ENCODE results near the gene ATP6AP1.
A peak's percentile ranks its signal among the peaks of the same experiment; 100 is the strongest.

Gene ATP6AP1

DNA sequence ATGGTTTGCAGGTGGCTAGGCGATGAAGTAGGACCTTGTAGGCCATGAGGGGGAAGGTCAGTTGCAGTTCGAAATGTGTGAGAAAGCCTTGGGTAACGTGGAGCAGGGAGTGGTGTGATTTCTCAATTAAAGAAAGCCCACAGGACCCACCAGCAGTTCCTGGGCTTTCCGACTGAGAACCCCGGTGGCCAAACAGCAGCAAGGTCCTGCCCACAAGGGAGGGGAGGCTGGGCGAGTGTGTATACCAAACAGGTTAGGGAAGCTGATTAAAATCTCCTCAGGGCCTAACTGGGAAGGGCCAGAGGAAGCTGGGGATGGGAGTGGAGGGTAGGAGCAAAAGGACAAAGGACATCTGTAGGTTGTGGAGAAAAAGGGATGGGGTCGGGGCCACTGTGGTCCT lies 2.4 kb downstream of the ATP6AP1 start:
- no peak for DNase-seq (ENCODE audit: low read depth)

DNA sequence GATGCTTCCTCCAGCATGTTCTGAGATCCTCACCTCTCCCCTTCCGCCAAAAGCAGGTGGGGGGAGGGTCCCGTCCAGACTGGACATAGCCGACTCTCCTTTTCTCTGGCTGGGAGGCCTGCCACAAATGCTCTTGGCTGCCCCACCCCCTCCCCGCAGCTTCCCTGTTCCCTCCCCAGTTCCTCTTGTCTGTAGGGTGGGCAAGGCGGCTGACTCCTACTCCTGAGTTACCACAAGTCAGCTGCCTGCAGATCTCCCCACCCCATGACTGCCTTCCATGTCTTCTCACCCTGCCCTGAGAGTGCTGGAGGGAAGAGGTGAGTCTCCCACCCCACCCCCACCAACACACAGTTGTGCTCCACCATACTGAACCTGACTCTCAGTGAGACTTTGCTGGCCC lies 2.9 kb downstream of the ATP6AP1 start:
- no peak for DNase-seq (ENCODE audit: low read depth)

DNA sequence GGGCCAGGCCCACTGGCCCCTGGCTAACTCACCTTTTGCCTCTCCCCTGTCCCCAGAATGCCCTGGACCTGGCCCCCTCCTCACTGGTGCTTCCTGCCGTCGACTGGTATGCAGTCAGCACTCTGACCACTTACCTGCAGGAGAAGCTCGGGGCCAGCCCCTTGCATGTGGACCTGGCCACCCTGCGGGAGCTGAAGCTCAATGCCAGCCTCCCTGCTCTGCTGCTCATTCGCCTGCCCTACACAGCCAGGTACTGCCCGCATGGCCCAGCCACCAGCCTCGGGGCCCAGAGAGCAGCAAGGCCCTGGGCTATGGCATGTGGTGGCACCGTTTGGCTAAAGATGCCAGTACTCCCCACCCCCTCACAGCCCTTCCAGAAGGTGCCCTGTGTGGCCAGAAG lies 3.7 kb downstream of the ATP6AP1 start:
- no peak for DNase-seq (ENCODE audit: low read depth)

DNA sequence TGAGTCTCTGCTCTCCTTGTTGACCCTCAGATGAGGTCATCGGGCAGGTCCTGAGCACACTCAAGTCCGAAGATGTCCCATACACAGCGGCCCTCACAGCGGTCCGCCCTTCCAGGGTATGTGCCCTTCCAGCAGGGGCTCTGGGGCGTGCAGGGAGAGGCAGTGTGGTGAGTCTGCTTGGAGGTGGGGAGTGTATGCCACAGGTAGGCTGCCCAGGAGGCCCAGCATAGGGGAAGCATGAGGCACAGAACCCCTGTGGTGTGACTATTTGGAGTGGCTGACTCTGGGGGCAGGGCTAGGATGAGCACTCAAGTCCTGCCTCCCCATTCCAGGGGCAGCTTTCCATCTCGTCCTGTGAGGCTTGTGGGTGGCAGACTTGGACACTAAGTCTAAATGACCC lies 5.1 kb downstream of the ATP6AP1 start:
- DNase-seq (ENCODE audit: low read depth) = no peak

DNA sequence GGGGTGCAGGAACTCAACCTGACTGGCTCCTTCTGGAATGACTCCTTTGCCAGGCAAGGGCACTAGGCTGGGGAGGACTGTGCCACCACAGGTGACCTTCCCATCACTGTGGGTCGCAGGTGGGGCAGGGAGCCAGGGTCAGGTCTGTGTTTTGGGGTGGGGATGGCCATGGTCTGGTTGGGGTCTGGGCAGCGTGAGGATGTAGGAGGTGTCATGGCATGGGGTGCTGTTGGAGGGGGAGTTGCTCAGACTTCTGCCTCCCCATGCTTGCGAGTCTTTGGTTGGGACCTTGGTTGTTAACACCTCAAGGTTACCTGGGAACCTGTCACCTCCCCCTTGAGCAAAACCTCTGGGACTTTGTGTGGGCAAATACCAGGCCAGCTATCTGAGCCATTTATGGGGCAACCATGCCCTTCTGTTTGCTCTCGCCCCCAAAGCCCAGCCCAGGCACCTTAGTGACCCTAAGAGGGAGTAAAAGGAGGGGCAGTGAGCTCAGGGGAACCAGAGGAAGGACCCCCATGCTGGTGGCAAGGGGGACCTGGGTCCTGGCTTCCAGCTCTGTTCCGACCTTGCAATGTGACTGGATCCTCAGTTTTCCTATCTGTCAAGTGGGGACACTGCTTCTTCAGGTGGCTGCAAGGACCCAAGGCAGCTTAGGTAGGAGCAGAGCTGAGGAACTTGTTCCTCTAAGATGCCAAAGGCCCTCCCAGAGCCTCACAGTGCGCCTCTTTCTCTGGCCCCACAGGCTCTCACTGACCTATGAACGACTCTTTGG lies 6.1 kb downstream of the ATP6AP1 start:
- no peak for DNase-seq (ENCODE audit: low read depth)

DNA sequence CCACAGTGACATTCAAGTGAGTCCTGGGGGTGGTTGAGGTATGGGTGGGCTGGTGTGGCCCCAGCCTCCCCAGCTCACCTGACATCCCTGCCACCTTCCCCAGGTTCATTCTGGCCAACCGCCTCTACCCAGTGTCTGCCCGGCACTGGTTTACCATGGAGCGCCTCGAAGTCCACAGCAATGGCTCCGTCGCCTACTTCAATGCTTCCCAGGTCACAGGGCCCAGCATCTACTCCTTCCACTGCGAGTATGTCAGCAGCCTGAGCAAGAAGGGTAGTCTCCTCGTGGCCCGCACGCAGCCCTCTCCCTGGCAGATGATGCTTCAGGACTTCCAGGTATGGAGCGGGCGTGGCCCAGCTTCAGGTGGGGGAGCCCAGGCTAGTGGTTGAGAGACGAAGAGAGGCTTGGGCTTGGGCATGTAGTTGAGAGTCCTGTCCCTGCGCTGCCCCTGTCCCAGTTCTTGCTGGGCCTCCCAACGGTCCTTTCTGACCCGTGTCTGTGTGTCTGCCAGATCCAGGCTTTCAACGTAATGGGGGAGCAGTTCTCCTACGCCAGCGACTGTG lies 6.8 kb downstream of the ATP6AP1 start:
- no peak for DNase-seq (ENCODE audit: low read depth)

DNA sequence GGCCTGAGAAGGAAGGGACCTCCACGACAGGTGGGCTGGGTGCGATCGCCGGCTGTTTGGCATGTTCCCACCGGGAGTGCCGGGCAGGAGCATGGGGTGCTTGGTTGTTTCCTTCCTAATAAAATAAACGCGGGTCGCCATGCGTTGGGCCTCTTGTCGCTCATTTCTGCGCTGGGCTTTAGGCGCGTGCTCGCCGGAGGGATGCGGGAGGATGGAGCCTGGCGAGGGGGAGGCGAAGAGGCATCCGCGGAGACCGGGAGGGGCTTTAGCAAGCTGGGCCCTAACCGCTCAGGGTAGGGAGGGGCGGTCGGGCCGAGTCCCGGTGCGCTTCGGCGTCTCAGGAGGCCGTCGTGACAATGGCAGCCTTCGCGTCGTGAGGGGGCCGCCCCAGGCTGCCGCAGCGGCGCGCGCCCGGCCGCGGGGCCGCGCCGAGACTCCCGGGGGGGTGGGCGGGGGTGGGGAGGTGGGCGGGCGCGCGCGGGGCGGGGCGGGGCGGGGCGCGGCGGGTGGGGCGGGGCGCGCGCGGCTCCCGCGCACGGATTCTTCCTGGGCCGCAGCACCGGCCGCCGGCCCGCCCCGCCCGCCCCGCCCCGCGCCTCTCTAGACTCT lies 8.0 kb downstream of the ATP6AP1 start:
- DNase-seq (ENCODE audit: low read depth) = peak; percentile 45

DNA sequence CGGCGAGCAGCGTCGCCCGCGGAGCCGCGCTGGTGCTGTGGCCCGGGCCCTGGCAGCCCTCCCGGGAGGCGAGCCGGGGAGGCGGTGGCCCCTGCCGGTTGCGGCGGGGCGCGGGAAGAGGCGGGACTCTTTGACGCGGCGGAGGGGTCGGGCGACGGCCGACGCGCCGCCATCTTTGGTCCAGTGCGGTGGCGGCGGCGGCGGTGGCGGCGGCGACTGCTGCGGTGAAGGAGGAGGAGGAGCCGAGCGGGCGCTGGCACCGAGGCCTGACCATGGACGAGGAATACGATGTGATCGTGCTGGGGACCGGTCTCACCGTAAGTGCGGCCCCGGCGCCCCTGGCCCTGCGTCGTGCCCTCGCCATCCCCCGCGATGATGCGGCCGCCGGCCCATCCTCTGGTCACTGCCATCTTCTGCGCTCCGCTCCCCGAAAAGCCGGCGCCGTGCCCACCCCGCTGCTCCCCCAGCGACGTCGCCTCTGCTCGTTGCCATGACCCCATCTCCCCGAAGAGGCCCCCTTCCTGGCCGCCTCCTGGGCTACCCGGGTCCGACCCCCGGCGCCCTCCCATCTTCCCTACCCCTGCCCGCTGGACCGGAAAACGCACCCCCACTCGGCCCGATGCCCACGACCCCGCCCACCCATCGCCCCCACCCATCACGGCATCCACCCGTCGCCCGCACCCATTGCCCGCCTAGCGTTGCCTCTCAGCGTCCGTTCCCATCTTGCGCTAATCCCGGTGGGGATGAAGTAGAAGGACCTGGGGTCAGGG lies 8.7 kb downstream of the ATP6AP1 start, which contains the start of gene GDI1:
Gene GDI1 (plus strand): TSS at position 172 of the 770 bp plus-strand sequence. CDS start 101 bp downstream, at position 273.
- peak; percentile 33 for DNase-seq (ENCODE audit: low read depth)

DNA sequence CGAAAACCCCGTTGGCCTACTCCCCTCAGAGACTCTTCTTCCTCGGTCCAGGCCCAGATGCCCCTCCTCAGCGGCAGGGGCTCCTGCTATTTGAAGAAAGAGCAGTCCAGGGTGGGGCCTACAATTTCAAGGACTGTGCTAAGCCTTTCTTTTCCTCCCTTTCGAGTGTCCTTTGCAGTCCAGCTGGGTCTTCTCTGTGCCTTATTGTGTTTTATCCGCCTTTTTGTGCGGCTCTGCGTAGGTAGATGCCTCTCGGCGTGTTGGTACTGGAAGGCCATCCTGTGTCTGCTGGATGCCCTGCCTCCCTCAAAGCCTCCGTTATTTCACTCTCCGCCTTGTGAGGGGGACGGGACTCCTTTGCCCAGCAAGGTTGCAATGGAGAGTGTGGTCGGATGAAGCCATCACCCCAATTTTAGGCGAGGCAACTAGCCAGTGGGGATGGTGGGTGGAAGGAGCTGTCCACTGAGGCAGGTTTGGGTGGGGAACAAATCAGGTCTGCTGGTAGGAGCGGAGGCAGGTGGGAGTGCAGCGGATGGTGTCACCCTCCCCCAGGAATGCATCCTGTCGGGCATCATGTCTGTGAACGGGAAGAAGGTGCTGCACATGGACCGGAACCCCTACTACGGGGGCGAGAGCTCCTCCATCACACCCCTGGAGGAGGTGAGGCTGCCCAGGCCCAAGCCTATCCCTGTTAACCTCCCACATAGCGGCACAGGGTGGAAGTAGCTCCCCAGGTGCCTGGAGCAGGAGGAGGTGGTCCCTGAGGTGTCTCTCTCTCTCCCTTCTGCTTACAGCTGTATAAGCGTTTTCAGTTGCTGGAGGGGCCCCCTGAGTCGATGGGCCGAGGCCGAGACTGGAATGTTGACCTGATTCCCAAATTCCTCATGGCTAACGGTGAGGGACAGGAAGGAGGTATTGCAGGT lies 9.8 kb downstream of the ATP6AP1 start:
- DNase-seq (ENCODE audit: low read depth) = no peak

DNA sequence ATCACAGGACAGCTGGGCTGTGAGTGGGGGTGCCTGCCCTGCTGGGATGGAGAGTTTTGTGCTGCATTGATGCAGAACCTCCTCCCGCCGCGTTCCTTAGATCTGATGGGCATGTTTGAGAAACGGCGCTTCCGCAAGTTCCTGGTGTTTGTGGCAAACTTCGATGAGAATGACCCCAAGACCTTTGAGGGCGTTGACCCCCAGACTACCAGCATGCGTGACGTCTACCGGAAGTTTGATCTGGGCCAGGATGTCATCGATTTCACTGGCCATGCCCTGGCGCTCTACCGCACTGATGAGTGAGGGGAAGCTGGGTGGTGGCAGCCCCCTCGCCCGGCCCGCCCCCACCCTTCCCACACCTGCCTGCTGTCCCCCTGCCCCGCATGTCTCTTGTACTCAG lies 11.4 kb downstream of the ATP6AP1 start:
- DNase-seq (ENCODE audit: low read depth) = no peak

DNA sequence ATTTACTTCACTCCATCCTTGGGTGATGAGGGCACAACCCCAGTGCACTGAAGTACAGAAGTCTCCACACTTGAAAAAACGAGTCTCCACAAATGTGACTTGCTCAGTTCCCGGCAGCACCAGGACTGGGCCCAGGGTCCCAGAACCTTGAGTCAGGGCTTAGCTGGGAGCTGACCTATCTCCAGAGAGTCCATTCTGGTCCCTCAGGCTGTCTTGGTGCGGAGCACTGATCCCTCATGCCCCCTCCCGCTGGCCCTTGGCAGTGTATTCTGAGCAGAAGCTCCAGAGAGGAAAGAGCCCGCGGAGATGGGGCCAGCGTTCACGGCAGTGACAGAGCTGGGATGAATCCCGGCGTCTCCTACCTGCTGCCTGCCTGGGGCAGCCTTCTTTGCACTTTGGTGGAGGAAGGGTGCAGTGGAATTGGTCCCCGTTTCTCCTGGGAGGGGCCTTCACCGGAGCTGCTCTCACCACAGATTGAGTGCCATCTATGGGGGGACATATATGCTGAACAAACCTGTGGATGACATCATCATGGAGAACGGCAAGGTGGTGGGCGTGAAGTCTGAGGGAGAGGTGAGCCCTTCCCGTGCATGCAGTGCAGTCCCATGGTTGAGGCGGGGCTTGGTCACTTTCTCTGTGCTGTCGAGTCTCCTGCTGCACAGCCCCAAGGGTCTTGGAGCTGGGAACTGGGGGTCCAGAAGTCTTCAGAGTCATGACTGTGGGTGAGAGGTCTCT lies 12.3 kb downstream of the ATP6AP1 start:
- DNase-seq (ENCODE audit: low read depth) = no peak

DNA sequence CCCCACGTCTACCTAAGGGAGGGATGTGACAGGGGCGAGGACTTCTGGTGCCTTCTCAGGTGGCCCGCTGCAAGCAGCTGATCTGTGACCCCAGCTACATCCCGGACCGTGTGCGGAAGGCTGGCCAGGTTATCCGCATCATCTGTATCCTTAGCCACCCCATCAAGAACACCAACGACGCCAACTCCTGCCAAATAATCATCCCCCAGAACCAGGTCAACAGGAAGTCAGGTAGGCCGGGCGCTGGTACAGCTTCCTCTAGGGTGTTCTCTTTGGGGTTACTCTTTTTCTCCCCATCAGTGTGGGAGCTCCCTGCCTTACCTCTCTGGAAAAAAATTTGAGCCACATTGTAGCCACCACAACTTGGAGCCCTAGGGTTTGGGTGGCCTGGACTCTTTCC lies 13.1 kb downstream of the ATP6AP1 start:
- DNase-seq (ENCODE audit: low read depth) = no peak

DNA sequence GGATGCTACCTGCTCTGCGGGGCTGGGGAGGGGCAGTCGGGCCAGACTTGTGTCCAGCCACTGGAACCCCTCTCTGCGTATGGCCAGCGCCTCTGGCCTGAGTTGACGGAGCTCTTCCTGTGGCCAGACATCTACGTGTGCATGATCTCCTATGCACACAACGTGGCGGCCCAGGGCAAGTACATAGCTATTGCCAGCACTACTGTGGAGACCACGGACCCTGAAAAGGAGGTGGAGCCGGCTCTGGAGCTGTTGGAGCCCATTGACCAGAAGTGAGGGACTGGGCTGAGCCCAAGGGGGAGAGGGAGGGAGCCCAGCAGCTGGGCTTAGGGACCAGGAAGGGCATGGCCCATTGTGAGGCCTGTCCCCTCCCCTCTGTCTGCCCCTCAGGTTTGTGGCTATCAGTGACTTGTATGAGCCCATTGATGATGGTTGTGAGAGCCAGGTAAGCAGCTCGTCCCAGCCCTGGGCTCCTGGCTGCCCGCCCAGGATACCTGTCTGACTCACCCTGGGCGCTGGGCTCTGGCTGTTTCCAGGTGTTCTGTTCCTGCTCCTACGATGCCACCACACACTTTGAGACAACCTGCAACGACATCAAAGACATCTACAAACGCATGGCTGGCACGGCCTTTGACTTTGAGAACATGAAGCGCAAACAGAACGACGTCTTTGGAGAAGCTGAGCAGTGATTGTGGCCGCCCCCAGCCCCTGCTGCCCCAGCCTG lies 13.7 kb downstream of the ATP6AP1 start:
- DNase-seq (ENCODE audit: low read depth) = no peak

DNA sequence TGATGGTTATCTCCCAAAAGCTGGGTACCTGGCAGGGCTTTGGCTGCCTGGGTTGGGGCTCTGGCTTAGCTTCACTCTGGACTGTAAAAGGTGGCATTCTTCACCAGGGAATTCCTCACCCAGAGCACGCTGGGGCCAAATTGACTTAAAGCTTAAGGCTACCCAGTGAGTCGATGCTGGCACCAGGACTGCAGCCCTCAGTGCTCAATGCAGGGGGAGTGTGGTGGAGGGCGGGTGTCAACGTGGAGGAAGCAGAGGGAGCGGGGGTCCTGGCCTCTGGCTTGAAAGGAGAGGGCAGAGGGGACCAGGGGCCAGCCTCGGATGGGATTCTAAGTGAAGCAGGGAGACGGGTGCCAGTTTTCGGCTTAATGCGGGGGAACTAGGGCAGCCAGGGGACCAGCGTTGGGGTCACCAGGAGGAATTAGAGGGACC lies 15.0 kb downstream of the ATP6AP1 start:
- DNase-seq (ENCODE audit: low read depth) = no peak

DNA sequence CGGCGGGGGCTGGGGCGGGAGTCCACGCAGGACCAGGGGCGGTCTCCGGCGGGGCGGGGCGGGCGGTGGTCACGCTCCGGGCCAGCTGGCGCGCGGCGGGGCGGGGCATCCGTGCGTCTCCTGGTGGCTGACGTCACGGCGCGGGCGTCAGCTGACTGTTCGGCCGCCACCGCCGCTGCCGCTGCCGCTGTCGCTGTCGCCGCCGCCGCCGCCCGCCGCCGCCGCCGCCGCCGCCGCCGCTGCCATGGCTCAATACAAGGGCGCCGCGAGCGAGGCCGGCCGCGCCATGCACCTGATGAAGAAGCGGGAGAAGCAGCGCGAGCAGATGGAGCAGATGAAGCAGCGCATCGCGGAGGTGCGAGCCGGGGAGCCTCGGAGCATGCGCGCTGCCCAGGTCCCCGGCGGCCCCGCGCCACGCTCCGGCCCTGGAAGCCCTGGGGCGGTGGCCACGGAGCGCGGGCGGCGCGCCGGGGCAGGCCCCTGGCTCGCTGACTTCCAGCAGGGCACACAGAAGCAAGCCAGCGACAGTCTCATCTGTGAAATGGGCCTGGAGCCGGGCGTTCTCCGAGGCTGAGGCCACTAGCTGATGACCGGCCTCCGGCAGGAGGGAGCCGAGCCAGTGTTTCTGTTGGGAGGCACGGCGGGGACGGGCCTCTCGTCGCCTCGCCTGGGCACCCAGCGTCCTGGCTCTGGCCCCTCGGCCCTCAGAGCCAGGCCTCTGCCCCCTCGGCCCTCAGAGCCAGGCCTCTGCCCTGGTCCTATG lies 15.7 kb downstream of the ATP6AP1 start, which contains the start of gene FAM50A:
Gene FAM50A (plus strand): TSS at position 150 of the 763 bp plus-strand sequence. CDS start 95 bp downstream, at position 245.
- DNase-seq (ENCODE audit: low read depth) = peak; percentile 56

DNA sequence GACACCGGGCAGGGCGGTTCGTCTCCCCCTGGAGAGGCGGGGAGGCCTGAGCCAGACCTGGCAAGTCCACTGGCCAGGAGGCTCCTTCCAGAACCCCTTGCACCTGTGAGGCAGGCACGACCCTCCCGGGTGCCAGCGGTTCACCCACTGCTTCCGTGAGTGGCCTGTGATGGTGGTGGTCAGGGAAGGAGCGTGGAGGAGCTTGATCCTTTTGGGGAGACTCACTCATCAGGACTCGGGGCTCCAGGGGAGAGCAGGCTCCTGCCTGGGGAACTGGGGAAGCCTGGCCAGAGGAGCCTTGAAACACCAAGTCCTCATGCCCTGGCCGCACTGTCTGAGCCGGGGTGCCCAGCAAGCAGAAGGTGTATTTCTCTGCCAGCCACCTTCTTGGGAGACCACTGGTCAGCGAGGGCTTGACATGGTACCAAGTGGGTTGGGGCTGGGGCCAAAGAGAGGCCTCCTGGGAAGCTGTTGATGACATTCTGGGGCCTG lies 16.3 kb downstream of the ATP6AP1 start:
- DNase-seq (ENCODE audit: low read depth) = no peak

DNA sequence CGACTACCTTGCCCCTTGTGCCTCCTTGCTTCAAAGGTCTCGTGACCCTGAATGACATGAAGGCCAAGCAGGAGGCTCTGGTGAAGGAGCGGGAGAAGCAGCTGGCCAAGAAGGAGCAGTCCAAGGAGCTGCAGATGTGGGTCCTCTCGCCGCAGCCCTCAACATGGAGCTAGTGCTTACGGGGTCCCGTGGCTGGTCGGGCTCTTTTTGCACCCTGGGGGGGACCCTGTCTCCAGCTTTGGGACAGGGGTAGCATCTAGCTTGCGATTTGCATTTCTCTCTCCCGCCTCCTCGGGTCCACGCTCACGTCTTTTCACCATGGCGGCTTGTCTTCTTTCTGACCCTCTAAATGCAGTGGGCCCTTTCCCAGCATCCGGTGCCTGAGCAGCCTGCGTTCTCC lies 17.3 kb downstream of the ATP6AP1 start:
- DNase-seq (ENCODE audit: low read depth) = no peak

DNA sequence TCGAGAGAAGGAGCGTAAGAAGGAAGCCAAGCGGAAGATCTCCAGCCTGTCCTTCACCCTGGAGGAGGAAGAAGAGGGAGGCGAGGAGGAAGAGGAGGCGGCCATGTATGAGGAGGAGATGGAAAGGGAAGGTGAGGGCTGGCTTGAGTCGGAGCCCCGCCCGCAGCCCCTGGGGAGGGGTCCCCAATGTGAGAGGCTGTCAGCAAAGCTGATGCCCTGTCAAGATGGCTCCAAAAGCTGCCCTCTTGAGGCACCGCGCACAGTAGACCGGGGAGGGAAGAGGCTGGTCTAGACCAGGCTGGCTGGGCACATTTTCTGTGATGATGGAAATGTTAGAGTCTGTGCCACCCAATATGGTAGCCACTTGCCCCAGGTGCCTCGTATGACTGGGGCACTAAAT lies 18.0 kb downstream of the ATP6AP1 start:
- DNase-seq (ENCODE audit: low read depth) = no peak

DNA sequence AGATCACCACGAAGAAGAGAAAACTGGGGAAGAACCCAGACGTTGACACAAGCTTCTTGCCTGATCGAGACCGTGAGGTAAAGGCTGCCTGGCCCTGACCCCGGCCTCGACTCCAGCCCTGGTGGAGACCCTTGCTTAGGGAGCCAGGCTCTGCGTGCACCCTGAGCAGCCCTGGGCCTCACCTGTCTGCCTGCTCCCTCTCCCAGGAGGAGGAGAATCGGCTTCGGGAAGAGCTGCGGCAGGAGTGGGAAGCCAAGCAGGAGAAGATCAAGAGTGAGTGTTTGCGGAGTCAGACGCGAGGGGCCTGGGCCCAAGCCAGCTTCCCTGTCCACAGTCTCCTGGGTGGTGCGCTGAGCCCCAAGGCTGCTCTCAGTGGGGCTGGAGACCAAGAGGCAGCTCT lies 20.0 kb downstream of the ATP6AP1 start:
- no peak for DNase-seq (ENCODE audit: low read depth)

Measured in activated T-helper 1 cell treated with Interleukin-2 at 50 U/mL for 16 hours (primary cell).